Liver (tissue), 9 donors: ENCODE data around the gene IL9R. TPM values are rescaled to one million over a fixed set of nuclear protein-coding genes. Genes with fewer than 3 reads are reported as not detected.
"Not testable (repeated sequence)": the region's sequence is repeated elsewhere in the genome, so short reads cannot be mapped to it uniquely, and the experiment has no call there.

Source experiments
- DNase-seq: peaks from one replicate; pipeline ENCODE4 v3.0.0-alpha.2; 2017; ENCODE audit warnings: low spot score
- H3K27ac ChIP-seq, 2 donors: one replicate each; pipeline ENCODE4 v1.7.0; 2013; ENCODE audit warnings: inconsistent platforms in 2 of 2, low read length in 2 of 2, control low read depth in 1 of 2, low read depth in 1 of 2, mild to moderate bottlenecking in 1 of 2
- H3K27me3 ChIP-seq, 4 donors: one replicate each; pipeline versions ENCODE4 v1.6.1 to v1.7.0; 2013; ENCODE audit warnings: low read length in 3 of 4, inconsistent platforms in 1 of 4, mild to moderate bottlenecking in 1 of 4, moderate library complexity in 1 of 4; ENCODE audit not compliant: control insufficient read depth in 4 of 4, insufficient read depth in 4 of 4
- H3K36me3 ChIP-seq, 4 donors: one replicate each; pipeline versions ENCODE4 v1.6.1 to v1.7.0; 2013; ENCODE audit warnings: low read length in 3 of 4, mild to moderate bottlenecking in 3 of 4, low read depth in 1 of 4, moderate library complexity in 1 of 4; ENCODE audit not compliant: control insufficient read depth in 4 of 4, insufficient read depth in 3 of 4
- H3K4me1 ChIP-seq, 4 donors: one replicate each; pipeline versions ENCODE4 v1.6.1 to v1.7.0; 2013; ENCODE audit warnings: low read length in 3 of 4, mild to moderate bottlenecking in 3 of 4, moderate library complexity in 1 of 4; ENCODE audit not compliant: control insufficient read depth in 4 of 4, insufficient read depth in 4 of 4
- H3K4me3 ChIP-seq, 3 donors: one replicate each; pipeline versions ENCODE4 v1.6.1 to v1.7.0; 2013; ENCODE audit warnings: low read length in 3 of 3, control low read depth in 1 of 3, low read depth in 1 of 3, mild to moderate bottlenecking in 1 of 3
- H3K9ac ChIP-seq, 2 donors: one replicate each; pipeline ENCODE4 v1.7.0; 2013; ENCODE audit warnings: low read length in 2 of 2, mild to moderate bottlenecking in 2 of 2, moderate library complexity in 2 of 2, control low read depth in 1 of 2, low read depth in 1 of 2
- H3K9me3 ChIP-seq, 4 donors: one replicate each; pipeline versions ENCODE4 v1.6.1 to v1.7.0; 2013; ENCODE audit warnings: low read length in 3 of 4; ENCODE audit not compliant: control insufficient read depth in 4 of 4
- EGR1 ChIP-seq, 2 donors: IDR thresholded peaks; 2 replicates each; pipeline ENCODE4 v1.6.1; 2016 to 2018; ENCODE audit warnings: antibody characterized with exemption in 2 of 2, low read depth in 2 of 2
- FOXA1 ChIP-seq: IDR thresholded peaks from 2 replicates; pipeline ENCODE4 v1.6.1; 2016; ENCODE audit warnings: antibody characterized with exemption
- FOXA2 ChIP-seq: IDR thresholded peaks from 2 replicates; pipeline ENCODE4 v1.6.1; 2016; ENCODE audit warnings: antibody characterized with exemption
- GABPA ChIP-seq, 2 donors: IDR thresholded peaks in 1 of 2; conservative IDR thresholded peaks in 1 of 2; 2 replicates each; pipeline ENCODE4 v1.6.1; 2016; ENCODE audit warnings: antibody characterized with exemption in 2 of 2, mild to moderate bottlenecking in 1 of 2, moderate library complexity in 1 of 2
- HNF4A ChIP-seq, 2 donors: conservative IDR thresholded peaks; 2 replicates each; pipeline ENCODE4 v1.6.1; 2016; ENCODE audit warnings: antibody characterized with exemption in 2 of 2, mild to moderate bottlenecking in 2 of 2
- HNF4G ChIP-seq: IDR thresholded peaks from 2 replicates; pipeline ENCODE4 v1.6.1; 2016; ENCODE audit warnings: antibody characterized with exemption
- JUND ChIP-seq, 2 donors: IDR thresholded peaks; 2 replicates each; pipeline ENCODE4 v1.6.1; 2016; ENCODE audit warnings: antibody characterized with exemption in 2 of 2
- NR2F2 ChIP-seq: IDR thresholded peaks from 2 replicates; pipeline ENCODE4 v1.6.1; 2016; ENCODE audit warnings: antibody characterized with exemption
- RAD21 ChIP-seq, 2 donors: IDR thresholded peaks; 2 replicates each; pipeline ENCODE4 v1.6.1; 2016; ENCODE audit warnings: antibody characterized with exemption in 2 of 2, mild to moderate bottlenecking in 2 of 2
- RXRA ChIP-seq, 2 donors: IDR thresholded peaks; 2 replicates each; pipeline ENCODE4 v1.6.1; 2017 to 2018; ENCODE audit warnings: antibody characterized with exemption in 2 of 2, mild to moderate bottlenecking in 1 of 2
- SP1 ChIP-seq: IDR thresholded peaks from 2 replicates; pipeline ENCODE4 v1.6.1; 2018; ENCODE audit warnings: antibody characterized with exemption, mild to moderate bottlenecking
- TAF1 ChIP-seq: conservative IDR thresholded peaks from 2 replicates; pipeline ENCODE4 v1.6.1; 2016; ENCODE audit warnings: antibody characterized with exemption, mild to moderate bottlenecking
- YY1 ChIP-seq: IDR thresholded peaks from 2 replicates; pipeline ENCODE4 v1.6.1; 2016; ENCODE audit warnings: antibody characterized with exemption, mild to moderate bottlenecking
- WGBS: extraction: QIAGEN DNeasy Blood & Tissue Kit; methylation state at CpG from one replicate; pipeline ENCODE4 v1.1.7; 2013; 5-methylcytosine and 5-hydroxymethylcytosine counted together
- polyA plus RNA-seq, 2 donors: library from polyadenylated mRNA; stranded (reverse) in 1 of 2; unstranded in 1 of 2; fragments of 200-250 nt in 1 of 2; fragments of >200 nt in 1 of 2; fragmentation: Nextera tagmentation in 1 of 2; extraction: Ambion mirVana in 1 of 2; gene quantifications; one replicate each; pipeline versions ENCODE4 v1.2.1 to v1.2.3, GENCODE V29; 2013 to 2015
- total RNA-seq, 2 donors: library from RNA; depleted of rRNA; stranded (reverse); fragments of >200 nt; gene quantifications; one replicate each; pipeline ENCODE4 v1.2.3, GENCODE V29; 2014
- TF ChIP-seq, protein P1 (sequence below): IDR thresholded peaks from 2 replicates; pipeline ENCODE4 v1.6.1; 2016; ENCODE audit warnings: antibody characterized with exemption
- TF ChIP-seq, protein P2 (sequence below): IDR thresholded peaks from 2 replicates; pipeline ENCODE4 v1.6.1; 2016; ENCODE audit warnings: antibody characterized with exemption, mild to moderate bottlenecking
- TF ChIP-seq, protein P3 (sequence below): fragments of 150-350 bp; IDR thresholded peaks from 2 replicates; pipeline ENCODE4 v1.5.1; 2017; ENCODE audit warnings: improper control_type of control experiment, low read depth, low read length; ENCODE audit not compliant: missing input control
- TF ChIP-seq, protein P4 (sequence below): IDR thresholded peaks from 2 replicates; pipeline ENCODE4 v1.6.1; 2016; ENCODE audit warnings: antibody characterized with exemption
- TF ChIP-seq, protein P5 (sequence below): IDR thresholded peaks from 2 replicates; pipeline ENCODE4 v1.6.1; 2016; ENCODE audit warnings: antibody characterized with exemption
- donor health status: healthy.
- donor health status: healthy.
- donor health status: healthy.
- donor health status: healthy.
- donor health status: healthy.

The IL9R gene
- total and polyA plus RNA-seq, 4 donors, result 0.05 to 0.08 (median 0.07) TPM; not detected in 1

DNA sequence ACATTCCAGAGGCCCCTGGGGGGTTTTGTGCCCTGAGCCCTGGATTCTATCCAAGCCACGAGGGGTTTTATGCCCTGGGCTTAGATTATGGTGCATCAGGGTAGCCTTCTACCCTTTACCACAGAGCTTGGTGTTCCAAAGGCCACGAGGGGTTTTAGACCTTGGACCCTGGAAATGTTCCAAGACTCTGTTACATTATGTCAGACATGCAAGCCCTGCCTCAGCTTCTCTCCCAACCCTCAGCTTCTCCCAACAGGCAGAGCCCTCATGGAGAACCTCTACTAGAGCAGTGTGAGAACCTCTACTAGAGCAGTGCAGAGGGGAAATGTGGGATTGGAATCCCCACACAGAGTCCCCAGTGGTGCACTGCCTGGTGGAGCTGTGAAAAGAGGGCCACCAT, 10.5 kb upstream of the IL9R start:
- H3K27me3 ChIP-seq, H3K9ac ChIP-seq, DNase-seq, H3K27ac ChIP-seq, H3K36me3 ChIP-seq, H3K4me1 ChIP-seq, H3K4me3 ChIP-seq, H3K9me3 ChIP-seq: not testable (repeated sequence)
- whole genome bisulfite sequencing, result 17% methylated on average over 2 of the region's 2 CpGs

DNA sequence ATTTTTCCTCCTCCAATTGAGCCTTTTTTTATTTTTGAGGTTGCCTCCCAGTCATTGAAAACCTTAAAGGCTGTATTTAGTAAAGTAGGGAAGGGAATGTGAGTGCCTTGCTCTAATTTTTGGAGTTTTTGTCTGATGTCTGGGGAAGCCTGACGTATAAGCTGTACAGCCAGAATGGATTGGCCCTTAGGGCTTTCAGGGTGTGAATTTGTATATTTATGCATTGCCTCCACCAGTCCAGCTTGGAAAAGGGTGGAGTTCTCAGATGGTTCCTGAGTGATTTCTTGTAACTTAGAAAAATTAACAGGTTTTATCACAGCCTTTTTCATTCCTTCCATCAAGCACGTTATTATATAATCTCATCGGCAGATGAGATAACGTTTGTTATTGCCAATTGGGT, 8.6 kb upstream of the IL9R start:
- Histone ChIP-seq H3K36me3 (no peaks in the 10 kb centered on the region), H3K9me3 (no peaks in the 10 kb centered on the region), H3K27ac (no peak overlapping the region), H3K4me3 (no peak overlapping the region), H3K4me1 (no peaks in the 10 kb centered on the region), H3K27me3 (peaks cover 0 to 3% (median 0%) of the 10 kb centered on the region in 4 donors), H3K9ac (no peak overlapping the region)
- TF ChIP-seq, protein P1, sequence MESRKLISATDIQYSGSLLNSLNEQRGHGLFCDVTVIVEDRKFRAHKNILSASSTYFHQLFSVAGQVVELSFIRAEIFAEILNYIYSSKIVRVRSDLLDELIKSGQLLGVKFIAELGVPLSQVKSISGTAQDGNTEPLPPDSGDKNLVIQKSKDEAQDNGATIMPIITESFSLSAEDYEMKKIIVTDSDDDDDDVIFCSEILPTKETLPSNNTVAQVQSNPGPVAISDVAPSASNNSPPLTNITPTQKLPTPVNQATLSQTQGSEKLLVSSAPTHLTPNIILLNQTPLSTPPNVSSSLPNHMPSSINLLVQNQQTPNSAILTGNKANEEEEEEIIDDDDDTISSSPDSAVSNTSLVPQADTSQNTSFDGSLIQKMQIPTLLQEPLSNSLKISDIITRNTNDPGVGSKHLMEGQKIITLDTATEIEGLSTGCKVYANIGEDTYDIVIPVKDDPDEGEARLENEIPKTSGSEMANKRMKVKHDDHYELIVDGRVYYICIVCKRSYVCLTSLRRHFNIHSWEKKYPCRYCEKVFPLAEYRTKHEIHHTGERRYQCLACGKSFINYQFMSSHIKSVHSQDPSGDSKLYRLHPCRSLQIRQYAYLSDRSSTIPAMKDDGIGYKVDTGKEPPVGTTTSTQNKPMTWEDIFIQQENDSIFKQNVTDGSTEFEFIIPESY, result no peak
- TF ChIP-seq EGR1 (IDR thresholded peaks at IDR 0.05; ENCODE audit: low read depth in 2 of 2) (no peak), FOXA1 (no peak), HNF4G (no peak), FOXA2 (no peak), SP1 (no peak), RXRA (IDR thresholded peaks at IDR 0.05) (no peak), NR2F2 (no peak), TAF1 (no peak), JUND (IDR thresholded peaks at IDR 0.05) (no peak), HNF4A (conservative IDR thresholded peaks at IDR 0.05) (no peak), RAD21 (IDR thresholded peaks at IDR 0.05) (no peak), GABPA (IDR thresholded peaks at IDR 0.05 in 1 of 2, conservative IDR thresholded peaks at IDR 0.05 in 1 of 2) (no peak), YY1 (no peak)
- TF ChIP-seq, protein P2, sequence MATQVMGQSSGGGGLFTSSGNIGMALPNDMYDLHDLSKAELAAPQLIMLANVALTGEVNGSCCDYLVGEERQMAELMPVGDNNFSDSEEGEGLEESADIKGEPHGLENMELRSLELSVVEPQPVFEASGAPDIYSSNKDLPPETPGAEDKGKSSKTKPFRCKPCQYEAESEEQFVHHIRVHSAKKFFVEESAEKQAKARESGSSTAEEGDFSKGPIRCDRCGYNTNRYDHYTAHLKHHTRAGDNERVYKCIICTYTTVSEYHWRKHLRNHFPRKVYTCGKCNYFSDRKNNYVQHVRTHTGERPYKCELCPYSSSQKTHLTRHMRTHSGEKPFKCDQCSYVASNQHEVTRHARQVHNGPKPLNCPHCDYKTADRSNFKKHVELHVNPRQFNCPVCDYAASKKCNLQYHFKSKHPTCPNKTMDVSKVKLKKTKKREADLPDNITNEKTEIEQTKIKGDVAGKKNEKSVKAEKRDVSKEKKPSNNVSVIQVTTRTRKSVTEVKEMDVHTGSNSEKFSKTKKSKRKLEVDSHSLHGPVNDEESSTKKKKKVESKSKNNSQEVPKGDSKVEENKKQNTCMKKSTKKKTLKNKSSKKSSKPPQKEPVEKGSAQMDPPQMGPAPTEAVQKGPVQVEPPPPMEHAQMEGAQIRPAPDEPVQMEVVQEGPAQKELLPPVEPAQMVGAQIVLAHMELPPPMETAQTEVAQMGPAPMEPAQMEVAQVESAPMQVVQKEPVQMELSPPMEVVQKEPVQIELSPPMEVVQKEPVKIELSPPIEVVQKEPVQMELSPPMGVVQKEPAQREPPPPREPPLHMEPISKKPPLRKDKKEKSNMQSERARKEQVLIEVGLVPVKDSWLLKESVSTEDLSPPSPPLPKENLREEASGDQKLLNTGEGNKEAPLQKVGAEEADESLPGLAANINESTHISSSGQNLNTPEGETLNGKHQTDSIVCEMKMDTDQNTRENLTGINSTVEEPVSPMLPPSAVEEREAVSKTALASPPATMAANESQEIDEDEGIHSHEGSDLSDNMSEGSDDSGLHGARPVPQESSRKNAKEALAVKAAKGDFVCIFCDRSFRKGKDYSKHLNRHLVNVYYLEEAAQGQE, result no peak
- TF ChIP-seq, protein P3, sequence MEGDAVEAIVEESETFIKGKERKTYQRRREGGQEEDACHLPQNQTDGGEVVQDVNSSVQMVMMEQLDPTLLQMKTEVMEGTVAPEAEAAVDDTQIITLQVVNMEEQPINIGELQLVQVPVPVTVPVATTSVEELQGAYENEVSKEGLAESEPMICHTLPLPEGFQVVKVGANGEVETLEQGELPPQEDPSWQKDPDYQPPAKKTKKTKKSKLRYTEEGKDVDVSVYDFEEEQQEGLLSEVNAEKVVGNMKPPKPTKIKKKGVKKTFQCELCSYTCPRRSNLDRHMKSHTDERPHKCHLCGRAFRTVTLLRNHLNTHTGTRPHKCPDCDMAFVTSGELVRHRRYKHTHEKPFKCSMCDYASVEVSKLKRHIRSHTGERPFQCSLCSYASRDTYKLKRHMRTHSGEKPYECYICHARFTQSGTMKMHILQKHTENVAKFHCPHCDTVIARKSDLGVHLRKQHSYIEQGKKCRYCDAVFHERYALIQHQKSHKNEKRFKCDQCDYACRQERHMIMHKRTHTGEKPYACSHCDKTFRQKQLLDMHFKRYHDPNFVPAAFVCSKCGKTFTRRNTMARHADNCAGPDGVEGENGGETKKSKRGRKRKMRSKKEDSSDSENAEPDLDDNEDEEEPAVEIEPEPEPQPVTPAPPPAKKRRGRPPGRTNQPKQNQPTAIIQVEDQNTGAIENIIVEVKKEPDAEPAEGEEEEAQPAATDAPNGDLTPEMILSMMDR, result no peak
- TF ChIP-seq, protein P4, sequence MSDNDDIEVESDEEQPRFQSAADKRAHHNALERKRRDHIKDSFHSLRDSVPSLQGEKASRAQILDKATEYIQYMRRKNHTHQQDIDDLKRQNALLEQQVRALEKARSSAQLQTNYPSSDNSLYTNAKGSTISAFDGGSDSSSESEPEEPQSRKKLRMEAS, result no peak
- TF ChIP-seq, protein P5, sequence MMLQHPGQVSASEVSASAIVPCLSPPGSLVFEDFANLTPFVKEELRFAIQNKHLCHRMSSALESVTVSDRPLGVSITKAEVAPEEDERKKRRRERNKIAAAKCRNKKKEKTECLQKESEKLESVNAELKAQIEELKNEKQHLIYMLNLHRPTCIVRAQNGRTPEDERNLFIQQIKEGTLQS, result no peak
- WGBS, result 77% methylated on average over 4 of the region's 4 CpGs
- DNase-seq, result no peak
